Psoas muscle (tissue), 8 donors: ENCODE measurements around the gene ABCD1. TPM values are rescaled to one million over a fixed set of nuclear protein-coding genes. Genes with fewer than 3 reads are reported as not detected.
A peak's percentile ranks its signal among the peaks of the same experiment; 100 is the strongest.
"Not testable (repeated sequence)": the region's sequence is repeated elsewhere in the genome, so short reads cannot be mapped to it uniquely, and the experiment has no call there.

Experiments
- ATAC-seq, 4 donors: fragments of 200-7000 bp; cut with Tn5 transposase; one replicate each; pipeline ENCODE4 v1.9.1; 2020; ENCODE audit warnings: moderate library complexity in 3 of 4, mild to moderate bottlenecking in 2 of 4
- DNase-seq, 2 donors: peaks; one replicate each; pipeline ENCODE4 v3.0.0-alpha.2; 2020
- H3K27ac ChIP-seq: fragments of 200-600 bp; one replicate; pipeline ENCODE4 v1.8.0; 2022
- H3K27me3 ChIP-seq, 3 donors: fragments of 200-600 bp in 1 of 3; one replicate each; pipeline versions ENCODE4 v1.6.1 to v1.8.0; 2013 to 2022; ENCODE audit warnings: low read length in 2 of 3, mild to moderate bottlenecking in 2 of 3, moderate library complexity in 1 of 3; ENCODE audit not compliant: insufficient read depth in 3 of 3
- H3K36me3 ChIP-seq, 2 donors: fragments of 200-600 bp in 1 of 2; one replicate each; pipeline versions ENCODE4 v1.6.1 to v1.8.0; 2013 to 2022; ENCODE audit warnings: low read depth in 1 of 2, mild to moderate bottlenecking in 1 of 2, moderate library complexity in 1 of 2; ENCODE audit not compliant: insufficient read depth in 1 of 2
- H3K4me1 ChIP-seq: fragments of 200-600 bp; one replicate; pipeline ENCODE4 v1.8.0; 2022
- H3K4me3 ChIP-seq: fragments of 200-600 bp; one replicate; pipeline ENCODE4 v1.8.0; 2022; ENCODE audit warnings: mild to moderate bottlenecking
- H3K9me3 ChIP-seq: fragments of 200-600 bp; one replicate; pipeline ENCODE4 v1.8.0; 2022
- CTCF ChIP-seq: fragments of 200-600 bp; IDR thresholded peaks from one replicate; pipeline ENCODE4 v1.8.0; 2022; ENCODE audit warnings: antibody characterized with exemption
- WGBS, 3 donors: extraction: QIAGEN DNeasy Blood & Tissue Kit; methylation state at CpG; one replicate each; pipeline versions ENCODE4 v1.1.6 to v1.1.7; 2013; 5-methylcytosine and 5-hydroxymethylcytosine counted together
- intact Hi-C, 2 donors: fragments of 100-400 bp; cut with DNase I; formaldehyde crosslinking; loops; one replicate each; pipeline versions ENCODE4 v1.11.0 to v1.14.2; 2022
- polyA plus RNA-seq, 3 donors: library from polyadenylated mRNA; stranded (reverse); fragments of 200-250 nt; gene quantifications; one replicate each; pipeline ENCODE4 v1.2.3, GENCODE V29; 2013
- total RNA-seq, 4 donors: library from RNA; stranded (reverse); fragmentation: NEBNext Ultra II Directional in 2 of 4; extraction: Animal tissue kit (Norgen Biotek cat#: 25700) in 2 of 4; gene quantifications; one replicate each; pipeline versions ENCODE4 v1.2.1 to v1.2.4, GENCODE V29; 2021 to 2023
- donor health status: healthy with polysubstance abuse.
- donor health status: DM: no; HTN: no; CAD: no; lungs with moderate emphysema.
- donor health status: Bipolar disorder and iron deficiency.
- donor health status: healthy.
- donor health status: DM: yes; HTN: yes; CAD: no.
- donor health status: DM: no; HTN: no; CAD: no.
- donor health status: DM: no; HTN: no; CAD: no.
- donor health status: DM: yes; HTN: yes; CAD: no.

Gene ABCD1
- total and polyA plus RNA-seq, 7 donors = 11.7 to 36.0 (median 20.8) TPM

- Histone ChIP-seq H3K27ac (peak overlapping the region; percentile 42), H3K36me3 (peaks cover 0 to 10% of the 10 kb centered on the region in 2 donors), H3K4me1 (no peaks in the 10 kb centered on the region), H3K27me3 (peaks cover 0 to 2% (median 0%) of the 10 kb centered on the region in 3 donors), H3K4me3 (peak overlapping the region; percentile 68), H3K9me3 (no peaks in the 10 kb centered on the region)
- WGBS, 3 donors = 54 to 81% (median 73%) methylated on average over 11 to 14 of the region's 14 CpGs
- TF ChIP-seq CTCF = no peak
- intact Hi-C loops = no loop called here
- ATAC-seq = no peak
- peak in 1 of 2 donors; percentile 48 for DNase-seq
Measured at GRCh38 chrX:153690466-153690865, 34.2 kb upstream of the ABCD1 start.

- H3K9me3 ChIP-seq, H3K27ac ChIP-seq, intact Hi-C loops, ATAC-seq, H3K27me3 ChIP-seq, H3K4me1 ChIP-seq: not testable (repeated sequence)
- 57 to 78% (median 77%) methylated on average over 12 to 21 of the region's 21 CpGs for WGBS, 3 donors
- Histone ChIP-seq H3K4me3 (peak overlapping the region; percentile 25), H3K36me3 (peaks cover 0 to 10% of the 10 kb centered on the region in 2 donors)
- DNase-seq = peak in 1 of 2 donors; percentile 50
Measured at GRCh38 chrX:153691032-153691827, 33.4 kb upstream of the ABCD1 start.

- Histone ChIP-seq H3K4me3 (no peak overlapping the region), H3K4me1 (peaks cover 4% of the 10 kb centered on the region), H3K27ac (peak overlapping the region; percentile 30), H3K9me3 (no peaks in the 10 kb centered on the region), H3K36me3 (peaks cover 2 to 10% of the 10 kb centered on the region in 2 donors), H3K27me3 (peaks cover 0 to 2% (median 0%) of the 10 kb centered on the region in 3 donors)
- ATAC-seq = no peak
- DNase-seq = peak in 1 of 2 donors; percentile 40
- 39 to 60% methylated on average over 4 of the region's 4 CpGs; no CpG with 5 or more reads in 1 of the 3 donors for whole genome bisulfite sequencing, 3 donors
- intact Hi-C loops = no loop called here
- no peak for TF ChIP-seq CTCF
Measured at GRCh38 chrX:153692003-153692402, 32.7 kb upstream of the ABCD1 start.

GRCh38 chrX:153692611-153693156 lies 32.0 kb upstream of the ABCD1 start:
- TF ChIP-seq CTCF = no peak
- no peak overlapping the region for H3K4me3 ChIP-seq
- no peaks in the 10 kb centered on the region for H3K9me3 ChIP-seq
- DNase-seq (peak in 1 of 2 donors; percentile 55), ATAC-seq (no peak)
- WGBS, 3 donors = 41 to 66% (median 61%) methylated on average over 9 to 24 of the region's 24 CpGs
- H3K27ac ChIP-seq = peak overlapping the region; percentile 30
- H3K36me3 ChIP-seq = peaks cover 2 to 10% of the 10 kb centered on the region in 2 donors
- peaks cover 0 to 2% (median 0%) of the 10 kb centered on the region in 3 donors for H3K27me3 ChIP-seq
- intact Hi-C loops = no loop called here
- peaks cover 4% of the 10 kb centered on the region for H3K4me1 ChIP-seq
